Fibroblast of lung (primary cell): ENCODE measurements around the gene CLEC16A.

Experiments used
- EZH2 ChIP-seq: IDR thresholded peaks from 2 replicates; pipeline ENCODE4 v1.5.1; 2012; ENCODE audit warnings: low read length, control low read depth, mild to moderate bottlenecking; ENCODE audit errors: missing control alignments
- TF ChIP-seq, protein P1 (sequence below), 2 donors: IDR thresholded peaks in 1 of 2; conservative IDR thresholded peaks in 1 of 2; 1 replicate in 1 of 2; 2 replicates in 1 of 2; pipeline ENCODE4 v1.5.1; 2011 to 2012; ENCODE audit warnings: low read length in 2 of 2, control low read depth in 1 of 2, inconsistent platforms in 1 of 2, low read depth in 1 of 2, mild to moderate bottlenecking in 1 of 2

DNA sequence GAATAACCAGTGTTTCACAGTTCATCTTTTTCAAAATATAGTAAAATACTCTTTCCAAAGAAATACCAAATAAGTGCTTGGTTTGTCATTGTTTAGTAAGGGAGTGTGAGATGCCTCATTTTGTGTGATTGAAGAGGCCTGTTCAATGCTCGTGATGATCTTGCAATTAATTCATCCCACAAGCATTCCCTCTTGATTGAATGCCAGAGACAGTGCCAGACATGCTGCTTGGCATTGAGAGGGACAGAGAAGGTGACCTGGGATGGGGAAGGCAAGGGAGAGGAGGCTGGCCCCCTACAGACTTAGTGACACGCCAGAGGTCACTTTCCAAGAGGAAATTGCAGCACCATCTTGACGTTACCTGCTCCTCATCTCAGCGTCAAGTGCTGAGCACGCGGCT, 49.3 kb downstream of the CLEC16A start:
- TF ChIP-seq, protein P1, sequence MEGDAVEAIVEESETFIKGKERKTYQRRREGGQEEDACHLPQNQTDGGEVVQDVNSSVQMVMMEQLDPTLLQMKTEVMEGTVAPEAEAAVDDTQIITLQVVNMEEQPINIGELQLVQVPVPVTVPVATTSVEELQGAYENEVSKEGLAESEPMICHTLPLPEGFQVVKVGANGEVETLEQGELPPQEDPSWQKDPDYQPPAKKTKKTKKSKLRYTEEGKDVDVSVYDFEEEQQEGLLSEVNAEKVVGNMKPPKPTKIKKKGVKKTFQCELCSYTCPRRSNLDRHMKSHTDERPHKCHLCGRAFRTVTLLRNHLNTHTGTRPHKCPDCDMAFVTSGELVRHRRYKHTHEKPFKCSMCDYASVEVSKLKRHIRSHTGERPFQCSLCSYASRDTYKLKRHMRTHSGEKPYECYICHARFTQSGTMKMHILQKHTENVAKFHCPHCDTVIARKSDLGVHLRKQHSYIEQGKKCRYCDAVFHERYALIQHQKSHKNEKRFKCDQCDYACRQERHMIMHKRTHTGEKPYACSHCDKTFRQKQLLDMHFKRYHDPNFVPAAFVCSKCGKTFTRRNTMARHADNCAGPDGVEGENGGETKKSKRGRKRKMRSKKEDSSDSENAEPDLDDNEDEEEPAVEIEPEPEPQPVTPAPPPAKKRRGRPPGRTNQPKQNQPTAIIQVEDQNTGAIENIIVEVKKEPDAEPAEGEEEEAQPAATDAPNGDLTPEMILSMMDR (conservative IDR thresholded peaks at IDR 0.05 in 1 of 2, IDR thresholded peaks at IDR 0.05 in 1 of 2; ENCODE audit: low read depth in 1 of 2, low read length in 2 of 2) = no peak
- TF ChIP-seq EZH2 = no peak
